Stimulated activated CD4-positive, alpha-beta T cell treated with anti-CD3 and anti-CD28 coated beads, Interleukin-2, amount 100 ng/mL, for 24 hours (primary cell): Measurements from ENCODE around the gene TRIM62.

Experiments
- DNase-seq, 2 donors: peaks; one replicate each; pipeline ENCODE4 v3.0.0-alpha.2; 2020

TRIM62 gene

DNA sequence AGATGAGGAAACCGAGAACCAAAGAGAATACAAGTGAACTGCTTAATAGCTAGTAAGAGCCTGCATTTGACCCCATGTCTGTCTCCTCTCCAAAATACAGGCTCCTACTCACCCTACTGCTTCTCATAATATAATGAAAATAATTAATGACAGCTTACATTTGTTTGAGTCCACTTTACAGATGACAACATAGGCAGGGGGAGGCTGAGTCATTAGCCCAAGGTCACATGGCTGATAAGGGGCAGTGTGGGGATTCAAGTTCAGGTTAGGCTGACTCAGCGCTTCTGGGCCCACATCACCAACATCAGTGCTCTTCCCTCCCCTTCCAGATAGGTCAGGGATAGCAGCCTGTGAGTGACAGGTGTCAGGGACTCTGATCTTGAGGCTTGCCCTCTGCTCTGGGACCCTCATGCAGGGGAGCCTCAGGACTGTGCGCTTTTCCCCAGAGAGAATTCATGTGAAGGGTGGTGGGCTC, 84.7 kb downstream of the TRIM62 start:
- DNase-seq = no peak

DNA sequence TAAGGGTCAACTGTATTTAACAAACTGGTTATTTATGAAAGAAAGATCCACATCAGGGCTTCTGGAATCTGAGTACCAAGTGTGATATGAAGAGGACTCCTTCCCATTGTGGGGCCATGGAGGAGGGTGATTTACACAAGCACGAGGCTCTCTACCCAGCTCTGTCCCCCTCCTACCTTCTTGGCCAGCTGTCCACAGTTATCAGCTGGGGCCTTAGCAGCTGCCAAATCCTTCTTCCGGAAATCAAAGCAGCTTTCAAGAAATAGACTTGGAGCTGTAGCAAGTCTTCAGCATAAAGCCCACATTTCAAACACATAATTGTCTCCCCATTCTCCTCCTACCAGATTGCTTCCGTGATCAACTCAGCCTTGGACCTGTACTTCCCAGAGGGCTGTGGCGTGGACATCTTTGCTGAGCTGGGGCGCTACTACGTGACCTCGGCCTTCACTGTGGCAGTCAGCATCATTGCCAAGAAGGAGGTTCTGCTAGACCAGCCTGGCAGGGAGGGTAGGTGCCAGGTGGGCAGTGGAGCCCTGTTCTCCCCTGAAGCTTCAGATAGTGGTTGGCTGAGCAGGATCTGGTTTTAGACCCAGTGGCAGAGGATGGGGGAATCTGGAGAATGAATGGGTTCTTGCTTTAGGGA, 85.4 kb downstream of the TRIM62 start:
- DNase-seq = no peak
